ENCODE results near the gene PTPRD. TPM values are rescaled to one million over a fixed set of nuclear protein-coding genes. Genes with fewer than 3 reads are reported as not detected.

Gene PTPRD
- total RNA-seq, 1 experiment from 2014 or later = 0.02 TPM

DNA sequence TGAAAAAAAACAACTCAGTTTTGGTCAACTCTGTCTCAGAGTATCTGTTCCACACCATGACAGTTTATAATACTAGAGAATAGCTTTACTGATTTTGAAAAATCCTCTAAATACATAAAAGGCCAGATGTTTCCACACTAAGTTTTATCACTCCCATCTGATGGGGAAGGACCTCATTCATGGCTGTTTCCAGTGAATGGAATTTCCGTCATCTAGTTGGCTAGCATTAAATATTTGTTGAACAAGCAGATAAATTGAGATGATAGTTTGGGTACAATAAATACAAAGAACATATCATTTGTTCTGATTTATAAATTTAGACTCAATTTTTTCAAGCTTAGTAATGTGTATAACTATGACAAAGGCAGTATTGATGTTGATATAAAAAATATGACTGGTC lies 408.5 kb downstream of the PTPRD start:
- Histone ChIP-seq H4K20me1 (ENCODE audit: insufficient read depth) (no peaks in the 10 kb centered on the region), H3K4me2 (ENCODE audit: low read length) (no peak overlapping the region), H3K27me3 (ENCODE audit: insufficient read depth, low read length) (no peaks in the 10 kb centered on the region), H3K27ac (ENCODE audit: low read depth, low read length) (no peak overlapping the region), H3K4me3 (replicated peaks in 1 of 2; ENCODE audit: low read depth in 1 of 2, low read length in 2 of 2) (no peak overlapping the region), H3K9me2 (ENCODE audit: insufficient read depth) (no peaks in the 10 kb centered on the region), H3K79me2 (ENCODE audit: insufficient read depth, low read length) (no peaks in the 10 kb centered on the region), H3K9ac (ENCODE audit: low read length) (no peak overlapping the region), H3K9me3 (ENCODE audit: control insufficient read depth in 1 of 2, insufficient read depth in 1 of 2, low read depth in 1 of 2, low read length in 2 of 2) (peaks cover 3 to 12% of the 10 kb centered on the region in 2 experiments; a peak in 3 of 4 replicates), H3K4me1 (ENCODE audit: control insufficient read depth in 1 of 2, insufficient read depth in 2 of 2, low read length in 2 of 2) (no peaks in the 10 kb centered on the region), H3K36me3 (ENCODE audit: control insufficient read depth in 1 of 2, insufficient read depth in 2 of 2, low read length in 2 of 2) (no peaks in the 10 kb centered on the region), H2AFZ (ENCODE audit: low read depth, low read length, poor library complexity, severe bottlenecking) (no peak overlapping the region)
- POLR2A ChIA-PET = no interaction called here
- no TSS peak for BruUV-seq (replicated peaks)
- intact Hi-C loops (cut with micrococcal nuclease) = no loop called here
- CTCF ChIA-PET = no interaction called here
- ATAC-seq (no peak), DNase-seq (ENCODE audit: low read depth, low spot score) (no peak)
- RAD21 ChIA-PET (ENCODE audit: low non-redundant PET in 1 of 2, low total read pairs in 2 of 2, uncharacterized antibody in 2 of 2, unreplicated experiment in 2 of 2) = no interaction called here
- TF ChIP-seq EZH2phosphoT487 (IDR thresholded peaks at IDR 0.05; ENCODE audit: borderline replicate concordance) (no peak), SRF (IDR thresholded peaks at IDR 0.05; ENCODE audit: low read depth) (no peak), ELF1 (IDR thresholded peaks at IDR 0.05; ENCODE audit: borderline replicate concordance, low read depth) (no peak), YY1 (IDR thresholded peaks at IDR 0.05; ENCODE audit: extremely low read depth, insufficient replicate concordance, low read depth, low read length) (no peak), FOSL1 (IDR thresholded peaks at IDR 0.05; ENCODE audit: low read depth) (no peak), ZFX (IDR thresholded peaks at IDR 0.05) (no peak), SIN3A (IDR thresholded peaks at IDR 0.05; ENCODE audit: low read depth) (no peak), RAD21 (IDR thresholded peaks at IDR 0.05; ENCODE audit: low read depth) (no peak), CEBPB (IDR thresholded peaks at IDR 0.05; ENCODE audit: low read depth) (no peak), POLR2A (IDR thresholded peaks at IDR 0.05; ENCODE audit: borderline replicate concordance, extremely low read depth, insufficient read depth, insufficient read length) (no peak), REST (IDR thresholded peaks at IDR 0.05; ENCODE audit: low read depth) (no peak)
- TF ChIP-seq, protein P1, sequence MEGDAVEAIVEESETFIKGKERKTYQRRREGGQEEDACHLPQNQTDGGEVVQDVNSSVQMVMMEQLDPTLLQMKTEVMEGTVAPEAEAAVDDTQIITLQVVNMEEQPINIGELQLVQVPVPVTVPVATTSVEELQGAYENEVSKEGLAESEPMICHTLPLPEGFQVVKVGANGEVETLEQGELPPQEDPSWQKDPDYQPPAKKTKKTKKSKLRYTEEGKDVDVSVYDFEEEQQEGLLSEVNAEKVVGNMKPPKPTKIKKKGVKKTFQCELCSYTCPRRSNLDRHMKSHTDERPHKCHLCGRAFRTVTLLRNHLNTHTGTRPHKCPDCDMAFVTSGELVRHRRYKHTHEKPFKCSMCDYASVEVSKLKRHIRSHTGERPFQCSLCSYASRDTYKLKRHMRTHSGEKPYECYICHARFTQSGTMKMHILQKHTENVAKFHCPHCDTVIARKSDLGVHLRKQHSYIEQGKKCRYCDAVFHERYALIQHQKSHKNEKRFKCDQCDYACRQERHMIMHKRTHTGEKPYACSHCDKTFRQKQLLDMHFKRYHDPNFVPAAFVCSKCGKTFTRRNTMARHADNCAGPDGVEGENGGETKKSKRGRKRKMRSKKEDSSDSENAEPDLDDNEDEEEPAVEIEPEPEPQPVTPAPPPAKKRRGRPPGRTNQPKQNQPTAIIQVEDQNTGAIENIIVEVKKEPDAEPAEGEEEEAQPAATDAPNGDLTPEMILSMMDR (IDR thresholded peaks at IDR 0.05 in 2 of 3, conservative IDR thresholded peaks at IDR 0.05 in 1 of 3; ENCODE audit: borderline replicate concordance in 1 of 3, insufficient read depth in 1 of 3, low read depth in 2 of 3, low read length in 2 of 3) = no peak
